ENCODE measurements around the gene SORT1. TPM values are rescaled to one million over a fixed set of nuclear protein-coding genes. Genes with fewer than 3 reads are reported as not detected.

The SORT1 gene
- total and polyA plus RNA-seq, 2 of the 8 experiments (the other 6 are each of a cell fraction or from before 2014, with no cell fraction given): 18.7 to 69.6 TPM

DNA sequence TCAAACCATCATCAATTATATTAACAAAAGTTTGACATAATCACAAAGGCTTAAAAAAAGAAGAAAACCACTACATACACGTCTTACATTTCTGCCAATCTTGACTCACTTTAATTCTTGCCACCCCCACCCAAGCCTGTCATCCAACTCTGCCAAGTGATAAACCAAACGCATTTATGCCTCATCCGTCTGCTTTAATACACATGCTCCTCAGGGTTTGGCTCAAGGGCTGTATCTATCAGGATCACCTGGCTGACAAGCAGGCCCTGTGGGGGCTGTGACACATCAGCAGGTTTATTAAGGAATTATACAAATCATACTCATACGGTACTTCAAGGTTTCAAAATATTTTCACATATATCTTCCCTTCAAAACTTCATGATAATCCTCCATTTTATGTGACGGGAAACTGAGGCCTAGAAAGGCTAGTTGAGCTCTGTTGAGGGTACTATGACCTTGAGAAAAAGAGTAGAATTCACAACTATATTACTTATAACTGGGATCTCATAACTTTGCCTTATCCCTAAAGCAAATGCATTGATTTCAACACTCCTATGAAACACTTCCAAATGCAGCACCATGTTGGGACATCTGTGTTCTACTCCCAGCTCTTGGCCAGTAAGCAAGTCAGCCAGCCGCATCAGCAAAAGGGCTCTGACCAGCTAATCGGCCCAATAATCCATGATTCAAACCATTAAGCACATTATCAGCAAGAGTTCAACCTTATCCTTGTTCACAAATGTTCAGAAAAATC is 8.7 kb downstream of the SORT1 start (continued):
- TF ChIP-seq, protein P1, sequence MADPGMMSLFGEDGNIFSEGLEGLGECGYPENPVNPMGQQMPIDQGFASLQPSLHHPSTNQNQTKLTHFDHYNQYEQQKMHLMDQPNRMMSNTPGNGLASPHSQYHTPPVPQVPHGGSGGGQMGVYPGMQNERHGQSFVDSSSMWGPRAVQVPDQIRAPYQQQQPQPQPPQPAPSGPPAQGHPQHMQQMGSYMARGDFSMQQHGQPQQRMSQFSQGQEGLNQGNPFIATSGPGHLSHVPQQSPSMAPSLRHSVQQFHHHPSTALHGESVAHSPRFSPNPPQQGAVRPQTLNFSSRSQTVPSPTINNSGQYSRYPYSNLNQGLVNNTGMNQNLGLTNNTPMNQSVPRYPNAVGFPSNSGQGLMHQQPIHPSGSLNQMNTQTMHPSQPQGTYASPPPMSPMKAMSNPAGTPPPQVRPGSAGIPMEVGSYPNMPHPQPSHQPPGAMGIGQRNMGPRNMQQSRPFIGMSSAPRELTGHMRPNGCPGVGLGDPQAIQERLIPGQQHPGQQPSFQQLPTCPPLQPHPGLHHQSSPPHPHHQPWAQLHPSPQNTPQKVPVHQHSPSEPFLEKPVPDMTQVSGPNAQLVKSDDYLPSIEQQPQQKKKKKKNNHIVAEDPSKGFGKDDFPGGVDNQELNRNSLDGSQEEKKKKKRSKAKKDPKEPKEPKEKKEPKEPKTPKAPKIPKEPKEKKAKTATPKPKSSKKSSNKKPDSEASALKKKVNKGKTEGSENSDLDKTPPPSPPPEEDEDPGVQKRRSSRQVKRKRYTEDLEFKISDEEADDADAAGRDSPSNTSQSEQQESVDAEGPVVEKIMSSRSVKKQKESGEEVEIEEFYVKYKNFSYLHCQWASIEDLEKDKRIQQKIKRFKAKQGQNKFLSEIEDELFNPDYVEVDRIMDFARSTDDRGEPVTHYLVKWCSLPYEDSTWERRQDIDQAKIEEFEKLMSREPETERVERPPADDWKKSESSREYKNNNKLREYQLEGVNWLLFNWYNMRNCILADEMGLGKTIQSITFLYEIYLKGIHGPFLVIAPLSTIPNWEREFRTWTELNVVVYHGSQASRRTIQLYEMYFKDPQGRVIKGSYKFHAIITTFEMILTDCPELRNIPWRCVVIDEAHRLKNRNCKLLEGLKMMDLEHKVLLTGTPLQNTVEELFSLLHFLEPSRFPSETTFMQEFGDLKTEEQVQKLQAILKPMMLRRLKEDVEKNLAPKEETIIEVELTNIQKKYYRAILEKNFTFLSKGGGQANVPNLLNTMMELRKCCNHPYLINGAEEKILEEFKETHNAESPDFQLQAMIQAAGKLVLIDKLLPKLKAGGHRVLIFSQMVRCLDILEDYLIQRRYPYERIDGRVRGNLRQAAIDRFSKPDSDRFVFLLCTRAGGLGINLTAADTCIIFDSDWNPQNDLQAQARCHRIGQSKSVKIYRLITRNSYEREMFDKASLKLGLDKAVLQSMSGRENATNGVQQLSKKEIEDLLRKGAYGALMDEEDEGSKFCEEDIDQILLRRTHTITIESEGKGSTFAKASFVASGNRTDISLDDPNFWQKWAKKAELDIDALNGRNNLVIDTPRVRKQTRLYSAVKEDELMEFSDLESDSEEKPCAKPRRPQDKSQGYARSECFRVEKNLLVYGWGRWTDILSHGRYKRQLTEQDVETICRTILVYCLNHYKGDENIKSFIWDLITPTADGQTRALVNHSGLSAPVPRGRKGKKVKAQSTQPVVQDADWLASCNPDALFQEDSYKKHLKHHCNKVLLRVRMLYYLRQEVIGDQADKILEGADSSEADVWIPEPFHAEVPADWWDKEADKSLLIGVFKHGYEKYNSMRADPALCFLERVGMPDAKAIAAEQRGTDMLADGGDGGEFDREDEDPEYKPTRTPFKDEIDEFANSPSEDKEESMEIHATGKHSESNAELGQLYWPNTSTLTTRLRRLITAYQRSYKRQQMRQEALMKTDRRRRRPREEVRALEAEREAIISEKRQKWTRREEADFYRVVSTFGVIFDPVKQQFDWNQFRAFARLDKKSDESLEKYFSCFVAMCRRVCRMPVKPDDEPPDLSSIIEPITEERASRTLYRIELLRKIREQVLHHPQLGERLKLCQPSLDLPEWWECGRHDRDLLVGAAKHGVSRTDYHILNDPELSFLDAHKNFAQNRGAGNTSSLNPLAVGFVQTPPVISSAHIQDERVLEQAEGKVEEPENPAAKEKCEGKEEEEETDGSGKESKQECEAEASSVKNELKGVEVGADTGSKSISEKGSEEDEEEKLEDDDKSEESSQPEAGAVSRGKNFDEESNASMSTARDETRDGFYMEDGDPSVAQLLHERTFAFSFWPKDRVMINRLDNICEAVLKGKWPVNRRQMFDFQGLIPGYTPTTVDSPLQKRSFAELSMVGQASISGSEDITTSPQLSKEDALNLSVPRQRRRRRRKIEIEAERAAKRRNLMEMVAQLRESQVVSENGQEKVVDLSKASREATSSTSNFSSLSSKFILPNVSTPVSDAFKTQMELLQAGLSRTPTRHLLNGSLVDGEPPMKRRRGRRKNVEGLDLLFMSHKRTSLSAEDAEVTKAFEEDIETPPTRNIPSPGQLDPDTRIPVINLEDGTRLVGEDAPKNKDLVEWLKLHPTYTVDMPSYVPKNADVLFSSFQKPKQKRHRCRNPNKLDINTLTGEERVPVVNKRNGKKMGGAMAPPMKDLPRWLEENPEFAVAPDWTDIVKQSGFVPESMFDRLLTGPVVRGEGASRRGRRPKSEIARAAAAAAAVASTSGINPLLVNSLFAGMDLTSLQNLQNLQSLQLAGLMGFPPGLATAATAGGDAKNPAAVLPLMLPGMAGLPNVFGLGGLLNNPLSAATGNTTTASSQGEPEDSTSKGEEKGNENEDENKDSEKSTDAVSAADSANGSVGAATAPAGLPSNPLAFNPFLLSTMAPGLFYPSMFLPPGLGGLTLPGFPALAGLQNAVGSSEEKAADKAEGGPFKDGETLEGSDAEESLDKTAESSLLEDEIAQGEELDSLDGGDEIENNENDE (IDR thresholded peaks at IDR 0.05; ENCODE audit: insufficient replicate concordance, low read length): no peak
- TF ChIP-seq, protein P2, sequence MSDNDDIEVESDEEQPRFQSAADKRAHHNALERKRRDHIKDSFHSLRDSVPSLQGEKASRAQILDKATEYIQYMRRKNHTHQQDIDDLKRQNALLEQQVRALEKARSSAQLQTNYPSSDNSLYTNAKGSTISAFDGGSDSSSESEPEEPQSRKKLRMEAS (IDR thresholded peaks at IDR 0.05): no peak
- TF ChIP-seq, protein P3, sequence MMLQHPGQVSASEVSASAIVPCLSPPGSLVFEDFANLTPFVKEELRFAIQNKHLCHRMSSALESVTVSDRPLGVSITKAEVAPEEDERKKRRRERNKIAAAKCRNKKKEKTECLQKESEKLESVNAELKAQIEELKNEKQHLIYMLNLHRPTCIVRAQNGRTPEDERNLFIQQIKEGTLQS (IDR thresholded peaks at IDR 0.05; ENCODE audit: insufficient read depth, low read depth, low read length): no peak
- no peak for TF ChIP-seq TAF7 (optimal IDR thresholded peaks at IDR 0.05; ENCODE audit: borderline replicate concordance, low read depth, low read length)
